HFFc6 (cell line): ENCODE results near the gene TAOK1. TPM values are rescaled to one million over a fixed set of nuclear protein-coding genes. Genes with fewer than 3 reads are reported as not detected.
"Not testable (repeated sequence)": the region's sequence is repeated elsewhere in the genome, so short reads cannot be mapped to it uniquely, and the experiment has no call there.

Source experiments
- DNase-seq: peaks from one replicate; pipeline ENCODE4 v3.0.0-alpha.2; 2018
- H3K27ac Mint-ChIP-seq: 2 replicates; pipeline ENCODE4 v1.8.0; 2020; ENCODE audit warnings: mild to moderate bottlenecking, mixed read lengths
- H3K27me3 Mint-ChIP-seq: 2 replicates; pipeline ENCODE4 v1.8.0; 2021; ENCODE audit warnings: mild to moderate bottlenecking, moderate library complexity, mixed read lengths; ENCODE audit not compliant: insufficient read depth
- H3K36me3 Mint-ChIP-seq: 2 replicates; pipeline ENCODE4 v1.8.0; 2021; ENCODE audit warnings: low read depth, mixed read lengths
- H3K4me1 Mint-ChIP-seq: 2 replicates; pipeline ENCODE4 v1.8.0; 2020; ENCODE audit warnings: low read depth, mixed read lengths
- H3K4me3 Mint-ChIP-seq: 2 replicates; pipeline ENCODE4 v1.8.0; 2020; ENCODE audit warnings: mild to moderate bottlenecking, moderate library complexity, mixed read lengths
- H3K9me3 Mint-ChIP-seq: 2 replicates; pipeline ENCODE4 v1.8.0; 2020; ENCODE audit warnings: mild to moderate bottlenecking, mixed read lengths
- CTCF ChIP-seq: fragments of 200-600 bp; sonication (generic); IDR thresholded peaks from 2 replicates; pipeline ENCODE4 v1.5.0; 2021; ENCODE audit warnings: antibody characterized with exemption, mild to moderate bottlenecking
- total RNA-seq, 6 experiments: library from RNA; stranded (reverse); fragmentation: NEBNext Ultra II Directional; extraction: Animal tissue kit (Norgen Biotek cat#: 25700); gene quantifications; 2 replicates in 1 of 6; 3 replicates in 5 of 6; pipeline ENCODE4 v1.2.3, GENCODE V29; 2021

Gene TAOK1
- total RNA-seq, 6 experiments from 2014 or later = 72.0 to 82.6 (median 75.1) TPM

- Mint-ChIP-seq H3K9me3 (no peaks in the 10 kb centered on the region), H3K4me1 (peaks cover 14% of the 10 kb centered on the region), H3K27ac (no peak overlapping the region; the same call in 1 of the 2 replicates), H3K4me3 (no peak overlapping the region), H3K36me3 (no peaks in the 10 kb centered on the region), H3K27me3 (peaks cover 3% of the 10 kb centered on the region; the same call in 1 of the 2 replicates)
- DNase-seq = no peak
- no peak for TF ChIP-seq CTCF
These were observed 167.6 kb downstream of the TAOK1 start for GRCh38 chr17:29557739-29558116.

- not testable (repeated sequence) for H3K4me3 Mint-ChIP-seq, DNase-seq, H3K27me3 Mint-ChIP-seq, H3K36me3 Mint-ChIP-seq, H3K27ac Mint-ChIP-seq, H3K9me3 Mint-ChIP-seq
- H3K4me1 Mint-ChIP-seq = peaks cover 14% of the 10 kb centered on the region
These were observed 168.0 kb downstream of the TAOK1 start for GRCh38 chr17:29558139-29558538.

- H3K4me1 Mint-ChIP-seq = peaks cover 14% of the 10 kb centered on the region
- DNase-seq = no peak
These were observed 169.5 kb downstream of the TAOK1 start for GRCh38 chr17:29559640-29560039.

GRCh38 chr17:29560316-29560715, 170.2 kb downstream of the TAOK1 start:
- no peak overlapping the region for H3K4me3 Mint-ChIP-seq
- no peak for TF ChIP-seq CTCF
- no peak for DNase-seq
- peaks cover 14% of the 10 kb centered on the region for H3K4me1 Mint-ChIP-seq
- no peak overlapping the region for H3K27ac Mint-ChIP-seq
- no peaks in the 10 kb centered on the region for H3K36me3 Mint-ChIP-seq
- H3K9me3 Mint-ChIP-seq = no peaks in the 10 kb centered on the region
- no peaks in the 10 kb centered on the region for H3K27me3 Mint-ChIP-seq

More at GRCh38 chr17:29559640-29560039, 169.5 kb downstream of the TAOK1 start:
- Mint-ChIP-seq H3K27me3 (peaks cover 3% of the 10 kb centered on the region; the same call in 1 of the 2 replicates), H3K4me3 (no peak overlapping the region), H3K36me3 (no peaks in the 10 kb centered on the region), H3K9me3 (no peaks in the 10 kb centered on the region), H3K27ac (no peak overlapping the region)
- TF ChIP-seq CTCF = no peak

GRCh38 chr17:29561554-29562517, 171.7 kb downstream of the TAOK1 start:
- Mint-ChIP-seq H3K27ac (no peak overlapping the region), H3K9me3 (no peaks in the 10 kb centered on the region), H3K27me3 (no peaks in the 10 kb centered on the region), H3K36me3 (no peaks in the 10 kb centered on the region), H3K4me1 (peaks cover 11% of the 10 kb centered on the region), H3K4me3 (no peak overlapping the region)
- TF ChIP-seq CTCF = no peak
- DNase-seq = no peak

- H3K4me3 Mint-ChIP-seq = no peak overlapping the region; the same call in 1 of the 2 replicates
These were observed 172.5 kb downstream of the TAOK1 start for GRCh38 chr17:29562615-29563014.

More at GRCh38 chr17:29562615-29563014, 172.5 kb downstream of the TAOK1 start:
- Mint-ChIP-seq H3K27ac (no peak overlapping the region), H3K4me1 (peaks cover 3% of the 10 kb centered on the region), H3K36me3 (no peaks in the 10 kb centered on the region), H3K27me3 (no peaks in the 10 kb centered on the region), H3K9me3 (no peaks in the 10 kb centered on the region)
- no peak for TF ChIP-seq CTCF
- DNase-seq = no peak
